ENCODE measurements around the gene MELTF. TPM values are rescaled to one million over a fixed set of nuclear protein-coding genes. Genes with fewer than 3 reads are reported as not detected.

MELTF gene
- total RNA-seq, 1 donor from 2014 or later = 0.40 TPM

DNA sequence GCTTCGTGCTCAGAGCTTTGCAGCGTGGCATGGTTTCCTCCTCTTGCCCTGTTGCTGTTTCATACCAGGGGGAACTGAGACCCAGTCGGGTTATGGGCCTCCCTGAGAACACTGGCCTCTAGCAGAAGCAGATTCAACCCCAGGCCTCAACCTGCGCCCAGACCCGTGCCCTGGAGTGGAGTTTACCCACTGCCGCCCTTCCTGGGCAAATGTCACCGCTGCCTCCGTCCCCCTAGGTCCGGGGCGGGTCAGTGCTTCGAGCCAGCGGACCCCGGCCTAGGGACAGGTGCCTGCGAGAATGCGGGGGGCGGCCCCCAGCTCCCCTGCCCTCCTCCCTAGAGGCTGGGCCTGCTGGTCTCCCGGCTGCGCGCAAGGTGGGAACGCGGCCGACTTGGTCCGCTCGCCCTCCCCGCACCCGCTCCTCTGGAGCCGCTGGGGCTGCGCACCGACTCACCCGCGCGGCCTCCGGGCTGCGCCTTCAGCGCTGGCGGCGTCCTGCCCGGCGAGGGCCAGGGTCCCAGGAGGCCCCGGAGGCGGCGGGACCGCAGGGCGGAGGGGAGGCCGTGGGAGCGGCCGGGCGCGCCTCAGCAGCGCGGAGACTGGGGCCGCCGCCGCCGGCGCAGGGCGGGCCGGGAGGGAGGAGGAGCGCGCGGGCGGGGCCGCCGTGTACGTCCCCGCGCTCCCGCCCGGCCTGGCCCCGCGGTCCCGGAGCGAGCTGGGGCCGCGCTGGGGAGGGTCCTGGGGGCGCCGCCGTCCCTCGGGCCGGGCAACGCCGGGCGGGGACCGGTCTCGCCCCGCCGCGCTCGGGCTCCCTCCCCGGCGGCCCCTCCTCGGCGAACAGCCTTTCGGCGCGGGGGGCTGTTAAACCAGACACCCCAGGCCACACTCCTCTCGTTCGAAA lies 61.1 kb downstream of the MELTF start, which contains the start of gene PIGZ:
TSS of gene PIGZ (minus strand) at position 601 of the 901 bp plus-strand sequence. CDS start 16,802 bp downstream, outside the sequence.
- peak; percentile 48 to 53 for DNase-seq (ENCODE audit: low read depth in 2 of 2)

DNA sequence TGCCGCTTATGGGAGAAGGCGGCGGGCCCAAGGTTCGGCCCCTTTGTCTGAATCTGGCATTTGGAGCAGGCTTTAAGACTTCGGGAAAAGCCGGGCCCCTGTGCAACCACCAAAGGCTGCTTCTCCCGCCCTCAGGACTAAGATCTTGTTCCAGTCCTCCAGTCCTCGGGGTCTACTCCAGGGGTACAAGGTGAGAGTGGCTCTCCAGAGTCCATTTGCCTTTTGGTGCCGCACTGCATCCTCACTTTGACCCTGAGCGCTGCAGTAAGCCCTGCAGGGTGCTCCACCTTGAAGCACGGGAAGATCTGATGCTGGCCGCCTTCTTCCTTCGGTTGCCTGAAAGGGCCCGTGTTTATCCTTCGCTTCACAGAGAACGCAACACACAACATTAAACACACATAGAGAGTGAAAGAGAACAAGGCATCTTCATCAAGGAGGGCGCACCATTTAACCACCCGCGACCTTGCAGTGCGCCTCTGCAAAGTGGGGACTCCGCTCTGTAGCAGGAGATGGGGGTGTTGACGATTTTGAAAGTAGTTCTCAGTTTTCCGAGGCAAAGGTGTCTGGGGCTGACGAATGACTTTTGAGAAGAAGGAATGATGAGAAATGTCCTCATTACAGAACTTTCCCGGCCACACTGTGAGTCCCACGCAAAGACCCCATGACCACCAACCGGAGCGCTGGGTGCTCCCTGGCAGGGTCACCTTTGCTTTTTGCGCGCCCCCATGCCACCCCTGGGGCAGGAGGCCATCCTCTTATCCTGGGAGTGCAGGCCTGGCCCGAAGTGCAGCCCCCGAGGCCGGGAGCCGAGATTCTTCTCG lies 62.0 kb downstream of the MELTF start:
- DNase-seq (ENCODE audit: low read depth in 2 of 2) = no peak

DNA sequence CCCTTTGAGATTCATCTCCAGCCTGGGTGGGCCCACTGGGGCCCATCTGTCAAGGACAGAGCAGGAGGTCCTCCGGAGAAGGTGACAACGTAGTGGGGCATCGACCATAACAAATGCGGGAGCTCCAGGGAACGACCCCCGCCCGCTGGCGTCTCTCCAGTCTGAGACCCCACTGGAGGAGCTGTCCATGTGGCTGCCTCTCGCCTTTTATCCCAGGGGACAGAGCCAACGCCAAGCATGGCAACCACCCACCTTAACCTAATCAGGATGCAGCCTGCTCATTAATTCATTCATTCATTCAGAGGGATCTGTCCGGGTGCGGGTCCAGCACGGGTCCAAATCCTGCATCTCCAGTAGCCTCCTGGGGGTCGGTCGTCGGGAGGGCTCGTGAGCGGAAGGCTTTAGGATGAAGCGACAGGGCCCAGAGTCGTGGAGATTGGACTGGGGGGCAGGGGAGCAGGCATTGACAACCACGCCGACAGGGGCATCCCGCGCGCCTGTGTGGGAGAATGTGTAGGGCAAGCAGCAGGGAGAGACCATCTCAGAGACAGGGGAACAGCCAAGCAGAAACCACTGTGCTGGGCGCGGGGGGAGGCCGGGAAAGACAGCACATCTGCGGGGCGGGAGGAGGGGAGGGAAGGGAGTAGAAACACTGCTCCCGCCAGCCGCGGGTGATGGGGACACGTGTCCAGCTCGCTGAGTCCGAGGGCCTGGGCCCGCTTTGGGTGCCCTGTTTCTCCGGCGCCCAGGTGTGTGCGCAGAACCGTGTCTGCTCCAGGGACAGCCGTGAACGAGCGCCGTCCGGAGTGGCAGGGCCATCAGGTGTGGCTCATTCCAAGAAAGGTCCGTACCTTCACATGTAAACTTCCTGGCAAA lies 62.9 kb downstream of the MELTF start:
- no peak for DNase-seq (ENCODE audit: low read depth in 2 of 2)

DNA sequence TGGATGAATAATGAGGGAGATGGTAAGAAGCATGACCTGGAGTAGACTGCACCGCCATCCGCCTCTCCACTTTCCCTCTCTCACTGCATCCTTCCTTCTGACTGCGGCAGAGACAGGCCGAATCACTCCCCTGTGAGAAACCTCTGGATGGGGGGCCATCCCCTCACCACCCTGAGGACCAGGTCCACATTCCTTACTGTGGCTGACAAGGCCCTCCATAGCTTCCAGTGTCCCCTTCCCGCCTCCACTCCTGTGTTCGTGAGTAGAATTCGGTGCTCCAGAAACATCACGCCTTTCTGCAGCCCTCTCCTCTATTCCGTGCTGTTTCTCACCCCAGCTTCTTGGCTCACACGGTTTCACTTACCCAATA lies 63.8 kb downstream of the MELTF start:
- DNase-seq (ENCODE audit: low read depth in 2 of 2) = no peak

DNA sequence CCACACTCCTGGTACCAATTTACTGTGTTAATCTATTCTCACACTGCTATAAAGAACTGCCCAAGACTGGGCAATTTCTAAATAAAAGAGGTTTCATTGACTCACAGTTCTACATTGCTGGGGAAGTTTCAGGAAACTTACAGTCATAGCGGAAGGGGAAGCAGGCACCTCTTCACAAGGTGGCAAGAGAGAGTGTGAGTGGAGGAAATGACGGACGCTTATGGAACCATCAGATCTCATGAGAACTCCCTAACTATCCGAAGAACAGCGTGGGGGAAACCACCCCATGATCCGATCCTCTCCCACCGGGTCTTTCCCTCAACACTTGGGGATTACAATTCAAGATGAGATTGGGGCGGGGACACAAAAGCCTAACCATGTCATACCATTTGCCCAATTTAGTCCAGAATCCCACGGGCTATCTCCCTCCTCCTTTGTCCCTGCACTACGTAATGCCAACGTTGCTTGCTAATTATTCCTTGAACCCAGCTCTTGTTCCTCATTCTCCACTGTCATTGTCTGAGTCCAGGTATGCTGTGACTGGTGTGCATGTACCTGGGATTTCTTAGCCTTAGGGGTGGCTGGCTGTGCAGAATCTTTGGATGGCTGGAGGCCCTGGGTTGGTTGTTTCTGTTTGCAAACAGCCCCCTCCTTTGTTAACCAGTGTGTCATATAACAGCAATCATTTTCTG lies 64.4 kb downstream of the MELTF start:
- DNase-seq (ENCODE audit: low read depth in 2 of 2) = no peak

DNA sequence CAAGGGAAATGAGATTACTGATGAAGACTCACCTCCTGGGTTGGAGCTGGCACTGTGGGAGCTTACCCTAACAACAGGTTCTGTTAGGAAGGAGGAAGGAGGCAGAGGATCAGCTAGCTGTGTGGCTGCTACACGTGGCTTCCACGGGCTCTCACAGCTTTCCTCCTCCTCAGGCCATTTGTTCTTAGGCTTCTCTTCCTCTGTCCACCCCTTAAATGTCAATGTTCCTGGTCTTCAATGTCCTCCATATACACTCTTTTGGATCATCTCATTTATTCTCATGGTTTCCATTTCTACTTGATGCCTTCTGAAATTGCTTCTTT lies 66.0 kb downstream of the MELTF start:
- no peak for DNase-seq (ENCODE audit: low read depth in 2 of 2)

DNA sequence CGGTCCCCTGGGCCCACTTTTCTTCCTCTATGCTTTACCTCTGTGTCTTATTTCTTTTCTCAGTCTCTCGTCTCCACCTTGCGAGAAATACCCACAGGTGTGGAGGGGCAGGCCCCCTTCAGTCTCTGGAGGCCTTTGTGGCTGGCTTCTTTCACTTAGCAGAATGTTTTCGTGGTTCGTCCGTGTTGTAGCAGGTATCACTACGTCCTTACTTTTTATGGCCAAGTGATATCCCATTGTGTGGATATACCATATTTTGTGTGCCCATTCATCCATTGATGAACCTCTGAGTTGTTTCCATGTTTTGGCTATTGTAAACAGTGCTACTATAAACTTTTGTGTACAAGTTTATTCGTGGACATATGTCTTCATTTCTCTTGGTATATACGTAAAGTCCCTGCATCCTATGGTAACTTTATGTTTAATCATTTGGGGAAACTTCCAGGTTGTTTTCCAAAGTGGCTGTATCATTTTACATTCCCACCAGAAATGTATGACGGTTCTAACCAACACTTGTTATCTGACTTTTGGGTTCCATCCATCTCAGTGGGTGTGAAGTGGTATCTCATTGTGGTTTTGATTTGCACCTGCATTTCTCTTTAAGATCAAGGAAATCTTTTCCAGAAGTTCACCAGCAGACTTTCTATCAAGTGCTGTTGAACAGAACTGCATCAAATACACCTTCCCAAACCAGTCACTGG lies 66.5 kb downstream of the MELTF start:
- DNase-seq (ENCODE audit: low read depth in 2 of 2) = no peak

DNA sequence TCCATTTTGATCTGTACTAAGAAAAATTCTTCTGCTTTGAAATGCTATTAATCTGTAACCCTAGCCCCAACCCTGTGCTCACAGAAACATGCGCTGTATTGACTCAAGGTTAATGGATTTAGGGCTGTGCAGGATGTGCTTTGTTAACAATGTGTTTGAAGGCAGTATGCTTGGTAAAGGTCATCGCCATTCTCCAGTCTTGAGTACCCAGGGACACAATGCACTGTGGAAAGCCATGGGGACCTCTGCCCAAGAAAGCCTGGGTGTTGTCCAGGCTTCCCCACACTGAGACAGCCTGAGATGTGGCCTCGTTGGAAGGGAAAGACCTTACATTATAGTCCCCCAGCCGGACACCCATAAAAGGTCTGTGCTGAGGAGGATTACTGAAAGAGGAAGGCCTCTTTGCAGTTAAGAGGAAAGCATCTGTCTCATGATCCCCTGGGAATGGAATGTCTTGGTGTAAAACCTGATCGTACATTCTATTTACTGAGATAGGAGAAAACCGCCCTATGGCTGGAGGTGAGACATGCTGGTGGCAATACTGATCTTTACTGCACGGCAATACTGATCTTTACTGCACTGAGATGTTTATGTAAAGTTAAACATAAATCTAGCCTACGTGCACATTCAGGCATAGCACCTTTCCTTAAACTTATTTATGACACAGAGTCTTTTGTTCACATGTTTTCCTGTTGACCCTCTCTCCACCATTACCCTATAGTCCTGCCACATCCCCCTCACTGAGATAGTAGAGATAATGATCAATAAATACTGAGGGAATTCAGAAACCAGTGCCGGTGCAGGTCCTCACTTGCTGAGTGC lies 67.3 kb downstream of the MELTF start:
- DNase-seq (ENCODE audit: low read depth in 2 of 2) = no peak

DNA sequence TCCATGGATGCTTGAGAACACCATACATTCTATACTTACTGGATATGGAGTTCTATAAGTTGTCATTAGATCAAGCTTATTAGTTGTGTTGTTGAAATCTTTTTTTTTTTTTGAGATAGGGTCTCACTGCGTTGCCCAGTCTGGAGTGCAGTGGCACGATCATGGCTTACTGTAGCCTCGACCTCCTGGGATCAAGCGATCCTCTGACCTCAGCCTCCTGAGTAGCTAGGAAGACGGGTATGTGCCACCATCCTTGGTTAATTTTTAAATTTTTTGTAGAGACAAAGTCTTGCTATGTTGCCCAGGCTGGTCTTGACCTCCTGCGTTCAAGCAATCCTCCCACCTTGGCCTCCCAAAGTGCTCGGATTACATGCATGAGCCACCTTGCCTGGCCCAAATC lies 74.8 kb downstream of the MELTF start:
- no peak for DNase-seq (ENCODE audit: low read depth in 2 of 2)

Other genes with a start within 250 kb of the MELTF start
- gene SENP5, start 161.9 kb downstream of the MELTF start, total RNA-seq = 25.3 and 38.9 TPM in 2 replicates
- gene NCBP2, start 87.3 kb downstream of the MELTF start, total RNA-seq = 44.5 and 49.0 TPM in 2 replicates
- 1.7 and 2.0 TPM in 2 replicates for gene PIGZ, start 61.0 kb downstream of the MELTF start, total RNA-seq

Data from lung microvascular endothelial cell (primary cell).